ENCODE results near the gene ABCB1.
A peak's percentile ranks its signal among the peaks of the same experiment; 100 is the strongest.
"Not testable (repeated sequence)": the region's sequence is repeated elsewhere in the genome, so short reads cannot be mapped to it uniquely, and the experiment has no call there.

The ABCB1 gene

DNA sequence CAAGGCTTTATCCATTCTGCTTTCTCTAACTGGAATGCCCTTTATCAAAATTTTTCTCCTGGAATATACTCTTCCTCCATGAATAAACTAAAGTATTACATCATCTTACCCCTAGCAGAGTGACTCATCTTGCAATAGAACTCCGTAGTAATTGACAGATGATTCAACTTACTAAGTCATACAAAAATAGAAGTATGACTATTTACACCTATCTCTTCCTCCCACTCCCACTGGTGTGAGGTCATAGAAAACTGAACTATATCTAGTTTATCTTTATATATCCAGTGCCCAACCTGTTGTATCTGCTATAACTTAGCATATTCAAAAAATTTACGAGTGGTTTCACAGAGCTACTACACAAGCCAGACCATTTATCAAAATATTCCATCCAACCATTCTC, 26.1 kb downstream of the ABCB1 start:
- DNase-seq: no peak

- not testable (repeated sequence) for DNase-seq
Measured at GRCh38 chr7:87572513-87572912, 28.2 kb downstream of the ABCB1 start.

DNA sequence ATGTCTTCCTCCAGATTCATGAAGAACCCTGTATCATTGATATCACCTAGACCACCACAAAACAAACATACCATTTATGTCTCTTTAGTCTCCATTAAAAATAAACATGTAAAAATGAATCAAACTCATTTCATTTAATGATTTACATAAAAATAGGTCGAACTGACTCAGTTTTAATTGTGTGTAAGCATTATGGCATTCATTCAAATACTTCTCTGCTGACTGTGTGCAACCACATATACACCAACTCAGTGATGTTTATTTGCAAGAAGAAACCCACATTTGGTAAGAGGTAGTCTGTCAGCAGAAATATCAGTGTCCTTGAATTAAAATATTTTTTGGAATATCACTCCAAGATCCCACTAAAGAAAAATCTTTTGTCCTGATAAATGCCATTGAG, 30.5 kb downstream of the ABCB1 start:
- no peak for DNase-seq

DNA sequence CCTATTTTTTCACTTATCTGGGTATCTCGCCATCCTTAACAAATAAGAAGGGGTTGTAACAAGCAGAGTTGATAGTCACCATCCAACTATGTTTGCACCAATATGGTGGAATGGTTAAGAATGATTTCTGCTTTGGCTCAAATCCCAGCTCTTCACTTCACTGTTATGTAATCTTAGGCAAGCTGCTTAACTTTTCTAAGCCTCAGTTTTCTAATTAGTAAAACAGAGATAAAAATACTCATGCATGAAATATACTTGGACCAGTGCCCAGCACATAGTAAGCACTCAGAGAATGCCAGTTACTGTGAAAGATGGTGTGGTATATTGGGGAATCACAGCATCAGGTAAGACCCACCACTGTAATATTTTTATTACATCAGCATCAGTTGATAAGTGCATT, 33.6 kb downstream of the ABCB1 start:
- DNase-seq: no peak

DNA sequence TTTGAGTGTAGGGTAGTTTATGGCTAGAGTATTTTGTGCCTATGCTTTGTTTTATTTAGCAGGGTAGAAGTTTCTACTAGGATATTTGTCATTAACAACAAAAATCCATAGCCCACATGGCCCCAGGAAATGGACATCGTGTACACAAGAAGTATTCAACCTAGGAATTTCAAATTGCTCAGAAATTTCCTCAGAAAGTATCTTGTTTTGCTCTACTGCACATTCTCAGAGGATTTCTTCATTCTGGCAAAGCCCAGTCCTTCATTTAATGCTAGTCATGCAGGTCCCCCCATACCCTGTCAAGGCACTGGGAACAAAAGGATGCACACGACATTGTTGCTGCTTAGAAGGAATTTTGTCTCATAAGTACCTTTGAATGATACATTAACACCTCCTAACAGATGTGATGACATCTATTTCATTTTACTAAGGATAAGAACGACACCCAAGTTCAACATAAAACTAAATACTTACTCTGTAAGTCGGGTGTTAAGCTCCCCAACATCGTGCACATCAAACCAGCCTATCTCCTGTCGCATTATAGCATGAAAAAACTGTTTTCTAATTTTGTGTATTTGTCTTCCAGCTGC, 34.3 kb downstream of the ABCB1 start:
- no peak for DNase-seq

DNA sequence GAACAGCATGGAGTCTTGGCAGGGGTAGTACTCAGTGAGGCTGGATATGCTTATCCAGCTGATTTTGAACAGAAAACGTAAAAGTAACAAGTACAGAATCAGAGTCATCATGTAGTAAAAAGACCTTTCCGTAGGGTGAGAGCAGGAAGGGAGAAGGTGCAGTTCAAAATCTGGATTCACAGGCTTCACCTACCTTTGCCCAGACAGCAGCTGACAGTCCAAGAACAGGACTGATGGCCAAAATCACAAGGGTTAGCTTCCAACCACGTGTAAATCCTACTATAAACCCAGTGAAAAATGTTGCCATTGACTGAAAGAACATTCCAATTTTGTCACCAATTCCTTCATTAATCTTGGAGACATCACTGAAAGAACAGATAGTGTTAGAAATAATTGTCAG, 34.8 kb downstream of the ABCB1 start:
- no peak for DNase-seq

DNA sequence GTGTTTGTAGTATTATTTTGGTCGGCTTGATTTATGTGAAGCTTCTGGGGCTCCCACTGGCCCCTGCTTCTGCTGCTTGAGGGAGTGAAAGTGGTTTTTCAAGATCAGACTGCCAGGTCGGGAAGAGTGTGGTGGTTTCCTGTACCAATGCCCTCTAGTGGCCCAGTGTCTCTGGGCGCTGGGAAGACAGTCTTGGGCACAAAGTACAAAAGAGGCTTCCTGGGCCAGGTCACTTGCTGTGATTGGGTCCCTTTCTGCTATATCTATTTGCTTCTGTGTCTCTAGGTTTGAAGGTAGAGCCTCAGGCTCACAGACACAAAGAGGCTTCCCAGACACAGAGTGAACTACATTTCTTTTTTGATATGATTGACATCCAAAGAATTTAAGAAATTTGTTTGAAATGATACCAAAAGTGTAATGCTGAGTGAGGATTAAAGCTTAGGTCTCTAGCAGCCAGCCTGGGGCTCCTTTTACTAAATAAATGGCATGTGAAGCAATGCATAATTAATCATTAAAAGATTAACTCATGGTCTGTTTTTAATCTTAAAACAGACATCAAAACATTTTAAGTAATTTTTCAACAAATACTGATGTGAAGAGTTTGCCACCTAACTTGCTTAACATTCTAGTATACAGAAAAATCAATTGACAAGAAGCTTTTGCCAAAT, 36.3 kb downstream of the ABCB1 start:
- peak; percentile 36 for DNase-seq

GRCh38 chr7:87561702-87562101, 39.0 kb downstream of the ABCB1 start:
- DNase-seq: no peak

GRCh38 chr7:87561102-87561501, 39.6 kb downstream of the ABCB1 start:
- DNase-seq: no peak

GRCh38 chr7:87552351-87552900, 48.3 kb downstream of the ABCB1 start:
- no peak for DNase-seq

GRCh38 chr7:87548123-87548919, 52.4 kb downstream of the ABCB1 start:
- no peak for DNase-seq

- no peak for DNase-seq
Measured at GRCh38 chr7:87545760-87546159, 54.9 kb downstream of the ABCB1 start.

- no peak for DNase-seq
Measured at GRCh38 chr7:87543623-87544022, 57.1 kb downstream of the ABCB1 start.

DNA sequence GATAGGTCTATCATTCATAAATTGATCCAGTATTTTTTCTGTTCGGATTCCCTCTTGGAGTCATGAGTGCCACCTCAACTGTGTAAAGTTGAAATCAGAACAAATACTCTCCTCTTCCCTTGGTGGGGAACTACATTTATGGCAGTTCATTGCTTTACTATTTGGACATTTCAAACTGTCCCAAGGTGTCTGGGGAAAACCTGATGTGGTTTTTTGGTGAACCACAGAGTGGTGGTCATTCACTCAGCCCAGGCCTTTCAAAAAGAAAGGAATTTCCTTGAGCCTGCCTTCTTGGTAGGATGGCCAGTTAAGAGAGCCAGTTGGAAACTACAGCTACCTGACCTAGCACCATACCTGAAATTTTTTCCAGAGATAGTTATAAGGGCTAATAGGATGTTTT, 59.0 kb downstream of the ABCB1 start:
- DNase-seq: no peak

- no peak for DNase-seq
Measured at GRCh38 chr7:87538052-87538451, 62.6 kb downstream of the ABCB1 start.

DNA sequence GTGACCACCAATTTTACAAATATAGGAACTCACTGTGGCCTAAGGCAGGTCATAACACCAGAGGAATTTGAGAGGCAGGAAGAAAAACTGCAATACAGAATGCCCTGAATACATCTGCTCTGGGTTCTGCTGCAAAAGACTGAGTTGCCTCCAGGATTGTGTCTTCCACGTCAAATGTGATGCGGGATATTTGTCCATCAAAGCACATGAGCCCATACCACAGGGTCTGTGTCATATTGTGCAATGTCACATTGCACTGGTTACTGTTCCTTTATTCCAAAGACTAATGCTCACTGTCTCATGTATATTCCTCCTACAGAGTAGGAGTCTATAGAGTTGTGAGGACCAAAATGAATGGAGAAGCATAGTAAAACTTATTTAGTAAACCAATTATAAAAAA, 66.6 kb downstream of the ABCB1 start:
- no peak for DNase-seq

- no peak for DNase-seq
Measured at GRCh38 chr7:87530126-87530525, 70.6 kb downstream of the ABCB1 start.

- DNase-seq: no peak
Measured at GRCh38 chr7:87528730-87529129, 72.0 kb downstream of the ABCB1 start.

DNA sequence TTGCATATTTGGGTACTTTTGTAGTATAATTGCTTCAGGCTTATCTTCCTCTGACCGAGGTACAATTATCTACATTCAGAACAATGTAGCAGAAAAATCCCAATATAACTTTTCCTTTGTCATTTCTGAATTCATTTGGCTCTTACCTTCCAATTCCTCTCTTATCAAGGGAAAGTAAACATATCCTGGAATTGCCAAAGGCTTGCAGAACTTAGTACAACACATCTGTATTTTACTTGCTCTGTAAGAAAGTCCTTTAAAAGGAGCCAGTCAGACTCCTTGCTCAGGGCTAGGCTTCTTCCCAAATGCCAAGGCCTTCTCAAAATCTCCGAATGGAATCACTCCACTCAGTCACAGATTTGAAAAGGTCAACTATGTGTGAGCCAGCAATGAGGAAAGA, 81.9 kb downstream of the ABCB1 start:
- no peak for DNase-seq

GRCh38 chr7:87517891-87518290, 82.8 kb downstream of the ABCB1 start:
- no peak for DNase-seq

- DNase-seq: no peak
Measured at GRCh38 chr7:87517136-87517815, 83.4 kb downstream of the ABCB1 start.

- DNase-seq: no peak
Measured at GRCh38 chr7:87513735-87514335, 86.8 kb downstream of the ABCB1 start.

DNA sequence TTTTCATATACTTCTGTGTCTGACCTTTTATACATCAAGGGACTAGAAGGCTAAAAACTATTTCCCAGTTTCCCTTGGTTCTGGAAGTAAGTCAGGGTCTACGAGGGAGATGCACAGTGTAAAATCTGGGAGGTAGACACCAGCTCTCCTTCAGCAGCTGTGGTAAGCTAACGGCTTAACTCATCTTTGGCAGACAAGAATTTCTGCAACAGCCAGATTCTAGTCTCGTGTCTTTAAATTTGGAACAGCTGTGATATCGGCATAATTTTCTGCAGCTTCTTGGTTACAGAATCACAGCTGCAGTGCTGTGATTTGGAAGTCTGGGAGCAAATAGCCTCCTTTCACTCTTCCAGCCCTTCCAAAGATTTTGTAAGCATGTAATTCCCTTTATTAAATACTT, 87.8 kb downstream of the ABCB1 start:
- no peak for DNase-seq
